OCI-LY1 (cell line): Measurements from ENCODE around the gene ADCY2.

Experiments used
- CTCF ChIP-seq: fragments of 200-600 bp; sonication (generic), shearing (Covaris generic); IDR thresholded peaks from 2 replicates; pipeline ENCODE4 v1.5.1; 2017; ENCODE audit warnings: mild to moderate bottlenecking, antibody characterized with exemption, low read length, moderate library complexity, mixed read lengths
- EZH2 ChIP-seq: fragments of 200-600 bp; sonication (generic), shearing (Covaris generic); IDR thresholded peaks from 2 replicates; pipeline ENCODE4 v1.8.0; 2017; ENCODE audit warnings: borderline replicate concordance, mixed run types, mild to moderate bottlenecking, antibody characterized with exemption, low read length, moderate library complexity, mixed read lengths

- TF ChIP-seq CTCF (no peak), EZH2 (no peak)
These were observed 214.7 kb downstream of the ADCY2 start for GRCh38 chr5:7610531-7611177.
